ENCODE data around the gene SETD4.

The SETD4 gene

GRCh38 chr21:36008505-36008904 is 51.8 kb downstream of the SETD4 start:
- no peak for DNase-seq (ENCODE audit: low read depth in 2 of 2)

GRCh38 chr21:36005879-36006400 is 54.4 kb downstream of the SETD4 start:
- no peak for DNase-seq (ENCODE audit: low read depth in 2 of 2)

DNA sequence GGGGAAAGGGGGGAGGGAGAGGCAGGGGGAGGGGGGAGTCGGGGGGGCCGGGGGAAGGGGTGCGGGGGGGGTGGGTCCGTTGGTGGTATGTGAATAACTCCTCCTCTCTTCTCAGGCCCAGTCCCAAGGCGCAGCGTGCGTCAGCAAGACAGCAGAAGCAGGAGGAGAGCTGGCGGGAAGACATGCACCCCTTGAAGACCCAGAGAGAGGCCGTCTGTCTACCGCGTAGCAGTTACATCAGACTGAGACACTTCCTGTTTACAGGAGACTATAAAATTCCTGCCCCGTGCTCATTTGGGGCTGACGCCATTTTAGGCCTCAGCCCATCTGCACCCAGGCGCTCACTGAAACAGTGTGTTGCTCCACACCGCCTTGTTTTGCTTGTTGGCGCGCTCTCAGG is 55.3 kb downstream of the SETD4 start:
- no peak for DNase-seq (ENCODE audit: low read depth in 2 of 2)

DNA sequence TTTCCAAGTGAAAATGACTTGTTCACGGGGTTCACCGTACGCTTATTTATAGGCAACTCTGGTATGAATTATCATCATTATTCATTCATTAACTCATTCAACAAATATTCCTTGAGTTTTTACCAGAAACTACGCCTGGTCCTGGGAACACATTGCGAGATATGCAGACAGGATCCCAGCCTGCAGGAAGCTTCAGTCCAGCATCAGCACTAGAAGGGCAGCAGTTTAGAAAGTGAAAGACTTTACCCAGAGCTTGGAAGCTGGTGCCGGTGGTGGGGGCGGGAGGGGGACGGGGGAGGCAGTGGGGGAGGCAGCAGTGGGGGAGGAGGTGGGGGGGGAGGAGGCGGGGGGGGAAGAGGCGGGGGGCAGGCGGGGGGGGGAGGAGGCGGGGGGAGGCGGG is 55.9 kb downstream of the SETD4 start:
- DNase-seq (ENCODE audit: low read depth in 2 of 2): no peak

- no peak for DNase-seq (ENCODE audit: low read depth in 2 of 2)
Observed at GRCh38 chr21:36003776-36004175, 56.5 kb downstream of the SETD4 start.

DNA sequence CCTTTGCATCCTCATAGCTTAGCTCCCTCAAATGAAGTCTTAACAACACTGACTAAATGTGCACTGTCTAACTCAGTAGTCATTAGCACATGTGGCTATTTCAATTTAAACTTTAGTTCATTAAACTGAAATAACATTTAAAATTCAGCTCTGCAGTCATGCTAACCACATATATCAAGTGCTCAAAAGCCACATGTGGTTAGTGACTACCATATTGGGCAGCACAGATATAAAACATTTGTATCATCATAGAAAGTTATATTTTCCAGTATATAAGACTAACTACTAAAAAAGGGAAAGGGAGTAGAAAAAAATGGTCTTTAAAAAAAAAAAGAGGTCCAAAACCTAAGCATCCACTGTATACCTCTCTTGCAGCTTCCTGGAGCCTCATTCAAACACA is 64.1 kb downstream of the SETD4 start:
- DNase-seq (ENCODE audit: low read depth in 2 of 2): no peak

- no peak for DNase-seq (ENCODE audit: low read depth in 2 of 2)
Observed at GRCh38 chr21:35995522-35996088, 64.7 kb downstream of the SETD4 start.

DNA sequence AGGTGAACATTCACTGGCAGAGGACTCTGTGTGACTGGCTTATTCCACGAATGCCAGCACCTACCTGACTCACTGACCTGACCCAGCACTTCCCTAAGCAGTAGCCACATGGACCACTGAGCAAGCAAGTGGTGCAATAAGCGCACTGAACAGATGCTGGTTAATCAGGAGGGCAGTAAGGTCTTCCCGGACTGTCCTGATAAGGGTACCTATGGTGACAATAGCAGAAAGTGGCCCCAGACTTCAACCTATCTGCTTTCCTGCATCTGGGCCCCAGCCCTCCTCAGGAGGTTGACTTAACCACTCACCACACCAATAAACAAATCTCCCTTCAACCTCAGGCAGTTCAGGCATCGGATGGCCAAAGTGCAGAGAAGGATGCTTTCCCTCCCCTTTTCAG is 65.7 kb downstream of the SETD4 start:
- no peak for DNase-seq (ENCODE audit: low read depth in 2 of 2)

GRCh38 chr21:35993875-35994490 is 66.3 kb downstream of the SETD4 start:
- DNase-seq (ENCODE audit: low read depth in 2 of 2): no peak

- DNase-seq (ENCODE audit: low read depth in 2 of 2): no peak
Observed at GRCh38 chr21:35991131-35991530, 69.2 kb downstream of the SETD4 start.

- DNase-seq (ENCODE audit: low read depth in 2 of 2): no peak
Observed at GRCh38 chr21:35990609-35991008, 69.7 kb downstream of the SETD4 start.

- DNase-seq (ENCODE audit: low read depth in 2 of 2): no peak
Observed at GRCh38 chr21:35989138-35989735, 71.1 kb downstream of the SETD4 start.

DNA sequence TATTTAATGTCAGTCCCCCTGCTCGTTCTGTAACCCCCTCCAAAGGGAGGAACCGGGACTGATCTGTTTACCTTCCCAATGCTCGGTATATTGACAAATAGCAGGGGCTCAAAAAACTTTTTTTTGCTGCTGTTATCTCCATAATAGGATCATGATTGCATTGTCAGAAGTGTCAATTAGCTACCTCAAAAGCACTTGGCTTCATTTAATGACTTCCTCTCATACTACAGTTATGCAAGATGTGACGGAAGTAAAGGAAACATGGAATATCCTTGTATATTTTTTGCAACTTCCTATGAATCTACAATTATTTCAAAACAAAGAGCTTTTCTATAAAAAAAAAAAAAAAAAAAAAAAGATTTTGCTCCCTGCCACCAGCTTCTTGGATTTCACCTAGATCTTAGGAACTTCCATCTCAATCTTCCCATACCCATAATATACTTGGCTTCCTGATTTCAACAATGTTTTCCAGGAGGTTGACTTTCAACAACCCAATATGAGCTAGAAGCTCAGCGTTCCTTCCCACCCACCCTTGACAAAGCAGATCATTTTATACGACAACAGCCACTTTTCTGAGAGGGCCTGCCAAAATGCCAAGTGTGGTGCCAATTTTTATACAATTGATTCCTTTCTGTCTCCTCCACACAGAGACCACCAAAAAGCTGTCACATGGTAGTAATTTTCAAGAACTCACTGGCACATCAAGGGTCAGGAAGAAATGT is 71.7 kb downstream of the SETD4 start:
- DNase-seq (ENCODE audit: low read depth in 2 of 2): no peak

- DNase-seq (ENCODE audit: low read depth in 2 of 2): no peak
Observed at GRCh38 chr21:35987475-35987874, 72.9 kb downstream of the SETD4 start.

DNA sequence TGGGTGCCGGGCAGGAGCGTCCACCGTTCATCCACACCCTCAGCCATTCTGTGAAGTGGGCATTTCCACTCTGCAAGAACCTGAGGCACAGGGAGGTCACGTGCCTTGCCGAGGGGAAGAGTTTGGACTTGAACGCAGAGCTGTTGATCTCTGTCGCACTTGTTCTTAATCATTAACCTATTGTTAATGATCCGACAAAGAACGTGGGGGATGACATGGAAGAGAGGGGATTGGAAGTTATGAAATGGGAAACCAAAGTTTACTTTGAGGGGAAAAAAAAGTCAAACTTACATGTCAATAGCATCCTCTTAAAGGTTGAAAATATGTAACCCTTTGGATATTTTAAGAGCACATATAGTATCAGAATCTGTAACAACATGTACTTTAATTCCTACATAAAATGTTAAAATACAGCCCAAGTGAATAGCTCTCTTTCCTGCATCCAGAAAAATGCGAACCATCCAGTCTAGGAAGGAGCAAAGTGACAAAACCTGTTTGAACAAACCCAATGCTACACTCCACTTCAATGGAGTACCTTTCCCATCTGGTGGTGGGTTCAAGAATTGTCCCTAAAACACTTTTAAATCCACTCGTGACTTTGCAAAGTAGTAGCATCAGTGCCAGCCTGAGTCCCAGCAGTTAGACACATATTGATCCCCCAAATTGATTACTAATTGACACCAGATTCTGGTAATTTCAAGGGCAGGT is 75.5 kb downstream of the SETD4 start:
- no peak for DNase-seq (ENCODE audit: low read depth in 2 of 2)

Data from stimulated activated CD8-positive, alpha-beta memory T cell treated with anti-CD3 and anti-CD28 coated beads, Interleukin-2, amount 100 ng/mL, for 1 hour (primary cell).